Esophagus muscularis mucosa (tissue), 4 donors: Measurements from ENCODE around the gene CTIF. TPM values are rescaled to one million over a fixed set of nuclear protein-coding genes. Genes with fewer than 3 reads are reported as not detected.
A peak's percentile ranks its signal among the peaks of the same experiment; 100 is the strongest.

Source experiments
- DNase-seq: peaks from one replicate; pipeline ENCODE4 v3.0.0-alpha.2; 2017; ENCODE audit errors: extremely low spot score
- H3K27ac ChIP-seq, 4 donors: fragments of 200-600 bp; sonication (generic); replicated peaks in 1 of 4; 1 replicate in 3 of 4; 2 replicates in 1 of 4; pipeline ENCODE4 v1.5.1; 2016 to 2019; ENCODE audit warnings: mild to moderate bottlenecking in 1 of 4
- H3K27me3 ChIP-seq, 4 donors: fragments of 200-600 bp; sonication (generic); one replicate each; pipeline versions ENCODE4 v1.5.1 to v1.6.0; 2016 to 2019
- H3K36me3 ChIP-seq, 4 donors: fragments of 200-600 bp; sonication (generic); one replicate each; pipeline ENCODE4 v1.5.1; 2016 to 2019
- H3K4me1 ChIP-seq, 4 donors: fragments of 200-600 bp; sonication (generic); one replicate each; pipeline ENCODE4 v1.5.1; 2016 to 2019
- H3K4me3 ChIP-seq, 4 donors: fragments of 200-600 bp; sonication (generic); 1 replicate in 2 of 4; 2 replicates in 2 of 4; pipeline ENCODE4 v1.5.1; 2016 to 2019; ENCODE audit warnings: mild to moderate bottlenecking in 4 of 4, moderate library complexity in 1 of 4
- H3K9me3 ChIP-seq, 4 donors: fragments of 200-600 bp; sonication (generic); 1 replicate in 3 of 4; 2 replicates in 1 of 4; pipeline ENCODE4 v1.5.1; 2016 to 2019
- EP300 ChIP-seq: sonication (generic); formaldehyde crosslinking; IDR thresholded peaks from one replicate; pipeline ENCODE4 v1.6.1; 2017; ENCODE audit warnings: antibody characterized with exemption
- POLR2A ChIP-seq: fragments of 450-650 bp; IDR thresholded peaks from one replicate; pipeline ENCODE4 v1.6.1; 2017; ENCODE audit warnings: antibody characterized with exemption, moderate library complexity, mild to moderate bottlenecking, low read depth
- POLR2AphosphoS5 ChIP-seq, 2 donors: sonication (generic); formaldehyde crosslinking; IDR thresholded peaks; one replicate each; pipeline ENCODE4 v1.6.1; 2017; ENCODE audit warnings: antibody characterized with exemption in 2 of 2
- WGBS: methylation state at CpG from one replicate; pipeline ENCODE4 v1.1.5; 2018; 5-methylcytosine and 5-hydroxymethylcytosine counted together
- intact Hi-C: fragments of 100-400 bp; cut with DNase I; formaldehyde crosslinking; loops from one replicate; pipeline ENCODE4 v1.15.1; 2023
- total RNA-seq, 4 donors: library from RNA; depleted of rRNA; stranded (reverse); fragments of >200 nt; gene quantifications; one replicate each; pipeline versions ENCODE4 v1.1.0 to v1.2.1, GENCODE V29; 2016
- TF ChIP-seq, protein P1 (sequence below), 3 experiments: fragments of 200-600 bp in 2 of 3; fragments of 450-650 bp in 1 of 3; sonication (generic) in 2 of 3; IDR thresholded peaks; one replicate each; pipeline ENCODE4 v1.5.1; 2017 to 2019; ENCODE audit warnings: antibody characterized with exemption in 3 of 3, mild to moderate bottlenecking in 2 of 3, moderate library complexity in 1 of 3

Gene CTIF
- total RNA-seq, 4 donors from 2014 or later: 63.1 to 137 (median 87.7) TPM

DNA sequence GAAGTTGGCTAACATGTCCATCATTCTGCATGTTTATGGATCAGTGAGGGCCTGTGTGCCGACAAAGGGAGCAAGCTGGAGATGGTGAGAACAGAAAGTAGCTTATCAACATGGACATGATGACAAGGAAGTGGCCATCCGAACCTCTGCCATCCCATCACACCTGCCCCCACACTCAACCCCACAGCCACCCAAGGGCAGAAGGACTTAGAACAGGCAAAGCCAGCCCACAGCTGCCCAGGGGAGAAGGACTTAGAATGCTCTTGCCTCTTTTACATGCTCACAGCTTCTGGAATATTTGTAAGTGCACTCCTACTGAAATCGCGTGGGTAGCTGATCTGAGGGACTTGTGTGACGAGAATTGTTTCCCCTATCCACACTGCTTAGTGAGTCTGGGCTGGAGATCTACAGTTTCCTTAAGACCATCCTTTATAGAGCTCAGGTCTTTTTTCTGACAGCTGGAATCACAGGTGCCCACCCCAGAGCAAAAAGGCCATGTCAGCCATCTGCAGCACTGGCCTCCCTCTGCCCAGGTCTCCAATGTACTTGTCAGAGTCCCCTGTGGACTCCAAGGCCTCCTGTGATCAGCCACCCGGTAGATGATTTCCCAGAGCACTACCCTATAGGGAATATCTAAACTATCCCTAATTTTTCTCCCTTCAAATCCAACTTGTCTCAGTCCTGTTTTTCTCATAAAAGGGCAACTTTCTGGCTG lies 257.8 kb downstream of the CTIF start:
- H3K4me3 ChIP-seq: no peak overlapping the region
- H3K4me1 ChIP-seq: peaks cover 9 to 25% (median 15%) of the 10 kb centered on the region in 4 donors
- H3K9me3 ChIP-seq: no peaks in the 10 kb centered on the region
- peaks cover 0 to 28% (median 15%) of the 10 kb centered on the region in 4 donors for H3K36me3 ChIP-seq
- H3K27ac ChIP-seq: no peak overlapping the region
- no peaks in the 10 kb centered on the region for H3K27me3 ChIP-seq
- no peak for DNase-seq
- no peak for TF ChIP-seq POLR2AphosphoS5 (IDR thresholded peaks at IDR 0.05)
- TF ChIP-seq POLR2A: no peak
- no peak for TF ChIP-seq EP300
- TF ChIP-seq, protein P1, sequence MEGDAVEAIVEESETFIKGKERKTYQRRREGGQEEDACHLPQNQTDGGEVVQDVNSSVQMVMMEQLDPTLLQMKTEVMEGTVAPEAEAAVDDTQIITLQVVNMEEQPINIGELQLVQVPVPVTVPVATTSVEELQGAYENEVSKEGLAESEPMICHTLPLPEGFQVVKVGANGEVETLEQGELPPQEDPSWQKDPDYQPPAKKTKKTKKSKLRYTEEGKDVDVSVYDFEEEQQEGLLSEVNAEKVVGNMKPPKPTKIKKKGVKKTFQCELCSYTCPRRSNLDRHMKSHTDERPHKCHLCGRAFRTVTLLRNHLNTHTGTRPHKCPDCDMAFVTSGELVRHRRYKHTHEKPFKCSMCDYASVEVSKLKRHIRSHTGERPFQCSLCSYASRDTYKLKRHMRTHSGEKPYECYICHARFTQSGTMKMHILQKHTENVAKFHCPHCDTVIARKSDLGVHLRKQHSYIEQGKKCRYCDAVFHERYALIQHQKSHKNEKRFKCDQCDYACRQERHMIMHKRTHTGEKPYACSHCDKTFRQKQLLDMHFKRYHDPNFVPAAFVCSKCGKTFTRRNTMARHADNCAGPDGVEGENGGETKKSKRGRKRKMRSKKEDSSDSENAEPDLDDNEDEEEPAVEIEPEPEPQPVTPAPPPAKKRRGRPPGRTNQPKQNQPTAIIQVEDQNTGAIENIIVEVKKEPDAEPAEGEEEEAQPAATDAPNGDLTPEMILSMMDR (IDR thresholded peaks at IDR 0.05): no peak
- intact Hi-C loops: no loop called here
- WGBS: 99% methylated on average over 6 of the region's 6 CpGs

DNA sequence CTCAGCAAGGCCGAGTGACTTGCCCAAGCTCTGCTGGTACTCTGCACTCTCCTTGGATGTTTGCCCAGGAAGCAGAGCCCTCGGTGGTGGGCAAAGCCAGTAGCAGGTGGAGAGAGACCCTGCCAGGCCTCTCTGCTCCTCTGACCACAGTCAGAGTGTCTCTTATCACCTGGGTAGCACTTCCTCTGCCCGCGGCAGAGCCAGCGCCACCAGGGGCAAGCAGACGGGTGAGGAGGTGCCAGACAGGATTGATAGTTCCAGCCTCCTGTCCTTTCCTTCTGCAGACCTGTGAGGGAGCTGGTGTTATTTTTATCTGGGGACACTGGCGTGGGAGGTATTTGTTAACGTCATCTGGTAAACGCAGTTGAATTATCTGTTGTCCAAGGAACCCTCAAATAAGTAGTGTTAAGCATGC lies 259.0 kb downstream of the CTIF start:
- no peaks in the 10 kb centered on the region for H3K27me3 ChIP-seq
- intact Hi-C loops: no loop called here
- no peak for DNase-seq
- TF ChIP-seq EP300 (no peak), POLR2A (no peak)
- TF ChIP-seq, protein P1 (IDR thresholded peaks at IDR 0.05): no peak
- WGBS: 67% methylated on average over 9 of the region's 9 CpGs
- H3K36me3 ChIP-seq: peaks cover 0 to 35% (median 19%) of the 10 kb centered on the region in 4 donors
- no peak overlapping the region for H3K4me3 ChIP-seq
- H3K27ac ChIP-seq: peak overlapping the region in 2 of 4 donors; percentile 30 to 40
- no peaks in the 10 kb centered on the region for H3K9me3 ChIP-seq
- H3K4me1 ChIP-seq: peaks cover 18 to 37% (median 24%) of the 10 kb centered on the region in 4 donors

DNA sequence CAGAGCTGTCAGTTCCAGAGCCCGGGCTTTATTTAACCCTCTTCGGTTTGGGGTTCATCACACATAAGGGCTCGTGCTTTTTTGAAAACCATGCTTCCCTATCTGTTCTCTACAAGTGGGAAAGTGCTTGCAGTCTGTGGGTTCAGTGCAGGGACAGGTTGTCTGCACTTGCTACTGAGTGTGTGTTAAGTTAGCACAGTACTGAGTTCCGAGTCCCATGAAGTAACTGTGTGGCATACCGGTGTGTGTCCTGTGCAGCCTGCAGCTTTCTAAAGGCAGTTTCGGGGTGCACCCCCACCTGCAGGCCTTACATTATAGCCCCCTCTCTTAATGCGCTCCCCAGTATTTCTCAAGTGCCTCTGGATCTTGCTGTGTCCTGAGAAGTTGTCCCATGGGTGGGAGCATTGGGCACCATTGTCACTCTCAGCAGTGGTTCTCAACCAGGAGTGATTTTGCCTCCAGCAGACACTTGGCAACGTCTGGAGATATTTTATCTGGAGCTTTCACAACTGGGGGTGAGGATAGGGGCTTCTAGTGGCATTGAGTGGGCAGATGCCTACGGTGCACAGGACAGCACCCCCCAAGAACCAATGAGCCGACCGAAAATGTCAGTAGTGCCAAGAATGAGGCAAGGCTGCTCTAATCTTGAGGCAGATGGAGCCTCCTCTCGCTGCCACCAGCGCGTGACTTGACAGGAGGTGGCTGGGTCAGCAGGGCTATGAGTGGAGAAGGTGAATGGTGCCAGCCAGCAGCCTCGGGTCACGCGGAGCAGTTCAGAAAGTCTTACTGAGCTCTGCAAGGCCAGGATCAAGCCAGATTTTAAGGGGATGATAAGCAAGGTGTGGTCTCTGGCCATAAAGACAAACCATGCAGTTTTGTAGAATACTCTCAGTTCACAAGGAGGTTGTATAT lies 259.8 kb downstream of the CTIF start:
- H3K27ac ChIP-seq: peak overlapping the region in 2 of 4 donors; percentile 30 to 40
- TF ChIP-seq POLR2A (no peak), POLR2AphosphoS5 (IDR thresholded peaks at IDR 0.05) (no peak), EP300 (no peak)
- TF ChIP-seq, protein P1 (IDR thresholded peaks at IDR 0.05): no peak
- intact Hi-C loops: no loop called here
- no peak overlapping the region for H3K4me3 ChIP-seq
- peaks cover 21 to 39% (median 26%) of the 10 kb centered on the region in 4 donors for H3K4me1 ChIP-seq
- no peaks in the 10 kb centered on the region for H3K9me3 ChIP-seq
- H3K27me3 ChIP-seq: no peaks in the 10 kb centered on the region
- WGBS: 84% methylated on average over 9 of the region's 17 CpGs
- DNase-seq: no peak
- peaks cover 0 to 38% (median 20%) of the 10 kb centered on the region in 4 donors for H3K36me3 ChIP-seq

DNA sequence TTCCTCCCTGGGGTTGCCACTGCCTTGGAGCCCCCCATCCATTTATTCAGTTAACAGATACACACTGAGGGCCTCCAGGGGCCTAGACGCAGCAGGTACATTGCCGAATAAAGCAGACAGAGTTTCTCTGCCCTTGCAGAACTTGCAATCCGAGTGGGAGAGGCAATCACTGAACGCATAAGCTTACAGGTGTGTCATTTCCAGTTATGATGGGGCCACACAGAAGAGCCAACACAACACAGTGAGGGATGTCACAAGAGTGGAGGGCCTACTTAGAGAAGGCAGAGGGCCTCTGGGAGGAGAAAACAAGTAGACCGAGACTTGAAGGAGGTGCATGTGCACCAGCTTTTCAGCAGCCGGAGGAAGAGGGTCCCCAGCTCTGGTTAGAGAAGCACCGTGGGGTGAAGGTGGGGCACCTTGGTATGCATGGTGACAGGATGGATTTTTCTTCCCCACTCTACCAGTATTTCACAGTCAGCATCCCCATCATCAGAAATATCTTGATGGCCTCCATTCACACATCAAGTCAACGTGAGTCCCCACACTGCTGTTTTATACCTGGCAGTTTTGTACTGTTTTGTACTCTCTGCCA lies 261.0 kb downstream of the CTIF start:
- Histone ChIP-seq H3K27me3 (no peaks in the 10 kb centered on the region), H3K4me3 (no peak overlapping the region), H3K9me3 (no peaks in the 10 kb centered on the region), H3K36me3 (peaks cover 0 to 46% (median 20%) of the 10 kb centered on the region in 4 donors), H3K4me1 (peaks cover 21 to 39% (median 26%) of the 10 kb centered on the region in 4 donors), H3K27ac (no peak overlapping the region)
- intact Hi-C loops: no loop called here
- no peak for DNase-seq
- no peak for TF ChIP-seq EP300
- no peak for TF ChIP-seq POLR2AphosphoS5 (IDR thresholded peaks at IDR 0.05)
- TF ChIP-seq, protein P1 (IDR thresholded peaks at IDR 0.05): no peak
- no peak for TF ChIP-seq POLR2A
- 95% methylated on average over 8 of the region's 8 CpGs for WGBS
